ENCODE measurements around the gene COMP.

The COMP gene

DNA sequence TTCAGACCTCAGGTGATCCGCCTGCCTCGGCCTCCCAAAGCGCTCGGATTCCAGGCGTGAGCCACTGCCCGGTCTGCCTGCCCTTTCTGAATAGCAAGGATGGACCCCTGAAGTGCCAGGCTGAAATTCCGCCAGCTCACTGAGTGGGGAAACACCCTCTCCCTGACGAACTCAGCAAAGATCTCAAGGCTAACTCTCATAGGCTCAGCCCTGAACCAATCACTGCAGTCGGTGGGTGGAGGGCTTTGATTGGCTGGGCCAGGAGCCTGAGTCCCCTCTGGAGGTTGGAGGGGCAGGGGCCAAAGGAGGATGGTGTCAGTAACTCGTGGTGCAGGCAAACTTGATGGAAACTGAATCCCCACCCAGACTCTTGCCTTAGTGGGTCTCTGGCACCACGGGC is 11.2 kb upstream of the COMP start:
- peaks cover 9% of the 10 kb centered on the region for H3K27me3 ChIP-seq (replicated peaks; ENCODE audit: control insufficient read depth, insufficient read depth, low read length)
- DNase-seq (ENCODE audit: low read depth): no peak
- no peaks in the 10 kb centered on the region for H3K9me3 ChIP-seq (ENCODE audit: control insufficient read depth, low read length)
- no peaks in the 10 kb centered on the region for H3K36me3 ChIP-seq (ENCODE audit: control insufficient read depth, insufficient read depth, low read length, severe bottlenecking)
- H3K4me1 ChIP-seq (ENCODE audit: control insufficient read depth, insufficient read depth, low read length): peaks cover 1% of the 10 kb centered on the region
- no peak overlapping the region for H3K9ac ChIP-seq (ENCODE audit: low read length)
- H3K4me3 ChIP-seq (ENCODE audit: low read length): no peak overlapping the region

DNA sequence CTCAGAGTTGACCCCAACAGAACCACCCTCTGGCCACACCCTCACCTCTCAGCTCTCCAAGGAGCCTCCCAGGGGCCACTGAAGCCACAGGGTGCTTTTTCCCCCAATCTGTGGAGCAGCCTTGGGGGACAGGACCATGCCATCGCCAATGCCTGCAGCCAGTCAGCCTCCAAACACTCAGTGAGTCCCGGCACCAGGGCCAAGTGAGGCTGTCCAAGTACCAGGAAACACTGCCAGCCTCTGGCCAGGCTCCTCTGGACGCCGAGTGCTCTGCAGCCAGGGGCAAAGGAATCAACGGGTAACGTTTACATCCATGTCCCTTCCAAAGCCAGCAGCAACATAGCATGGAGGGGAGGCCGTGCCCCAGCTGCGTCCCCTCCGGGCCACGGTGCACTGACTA is 9.5 kb upstream of the COMP start:
- no peak overlapping the region for H3K9ac ChIP-seq (ENCODE audit: low read length)
- H3K27me3 ChIP-seq (replicated peaks; ENCODE audit: control insufficient read depth, insufficient read depth, low read length): peaks cover 9% of the 10 kb centered on the region
- no peak for DNase-seq (ENCODE audit: low read depth)
- no peak overlapping the region for H3K4me3 ChIP-seq (ENCODE audit: low read length)
- no peaks in the 10 kb centered on the region for H3K36me3 ChIP-seq (ENCODE audit: control insufficient read depth, insufficient read depth, low read length, severe bottlenecking)
- peaks cover 14% of the 10 kb centered on the region for H3K4me1 ChIP-seq (ENCODE audit: control insufficient read depth, insufficient read depth, low read length)
- H3K9me3 ChIP-seq (ENCODE audit: control insufficient read depth, low read length): no peaks in the 10 kb centered on the region

DNA sequence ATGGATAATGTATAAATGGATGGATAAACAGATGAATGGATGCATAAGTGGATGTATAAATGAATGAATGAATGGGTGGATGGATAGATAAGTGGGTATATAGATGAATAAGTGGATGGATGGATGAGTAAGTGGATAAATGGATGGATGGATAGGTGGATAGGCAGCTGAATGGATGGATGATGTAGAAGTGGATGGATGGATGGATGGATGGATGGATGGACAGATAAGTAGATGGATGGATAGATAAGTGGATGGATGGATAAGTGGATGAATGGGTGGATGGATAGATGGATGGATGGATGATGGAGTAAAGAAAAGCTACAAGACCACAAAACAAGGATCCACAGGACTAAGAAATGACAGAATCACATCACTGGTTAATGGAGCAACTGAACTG is 9.0 kb upstream of the COMP start:
- Histone ChIP-seq H3K4me1 (ENCODE audit: control insufficient read depth, insufficient read depth, low read length) (peaks cover 19% of the 10 kb centered on the region), H3K27me3 (replicated peaks; ENCODE audit: control insufficient read depth, insufficient read depth, low read length) (peaks cover 9% of the 10 kb centered on the region)

DNA sequence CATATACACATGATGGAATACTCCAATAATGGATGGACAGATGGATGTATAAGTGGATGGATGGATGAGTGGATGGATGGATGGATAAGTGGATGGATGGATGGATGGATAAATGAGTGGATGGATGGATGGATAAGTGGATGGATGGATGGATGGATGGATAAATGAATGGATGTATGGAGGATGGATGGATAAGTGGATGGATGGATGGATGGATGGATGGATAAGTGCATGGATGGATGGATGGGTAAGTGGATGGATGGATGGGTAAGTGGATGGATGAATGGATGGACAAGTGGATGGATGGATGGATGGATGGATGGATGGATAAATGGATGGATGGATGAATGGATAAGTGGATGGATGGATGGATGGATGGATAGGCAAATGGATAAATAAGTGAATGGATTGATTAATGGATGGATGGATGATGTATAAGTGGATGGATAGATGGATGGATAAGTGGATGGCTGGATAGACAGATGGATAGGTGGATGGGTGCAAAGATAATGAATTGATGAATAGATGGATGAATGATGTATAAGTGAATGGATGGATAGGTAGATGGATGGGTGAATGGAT is 8.4 kb upstream of the COMP start:
- peaks cover 9% of the 10 kb centered on the region for H3K27me3 ChIP-seq (replicated peaks; ENCODE audit: control insufficient read depth, insufficient read depth, low read length)

More for the DNA sequence above, 9.0 kb upstream of the COMP start:
- Histone ChIP-seq H3K36me3 (ENCODE audit: control insufficient read depth, insufficient read depth, low read length, severe bottlenecking) (no peaks in the 10 kb centered on the region), H3K9me3 (ENCODE audit: control insufficient read depth, low read length) (no peaks in the 10 kb centered on the region), H3K9ac (ENCODE audit: low read length) (no peak overlapping the region), H3K4me3 (ENCODE audit: low read length) (no peak overlapping the region)
- DNase-seq (ENCODE audit: low read depth): no peak

DNA sequence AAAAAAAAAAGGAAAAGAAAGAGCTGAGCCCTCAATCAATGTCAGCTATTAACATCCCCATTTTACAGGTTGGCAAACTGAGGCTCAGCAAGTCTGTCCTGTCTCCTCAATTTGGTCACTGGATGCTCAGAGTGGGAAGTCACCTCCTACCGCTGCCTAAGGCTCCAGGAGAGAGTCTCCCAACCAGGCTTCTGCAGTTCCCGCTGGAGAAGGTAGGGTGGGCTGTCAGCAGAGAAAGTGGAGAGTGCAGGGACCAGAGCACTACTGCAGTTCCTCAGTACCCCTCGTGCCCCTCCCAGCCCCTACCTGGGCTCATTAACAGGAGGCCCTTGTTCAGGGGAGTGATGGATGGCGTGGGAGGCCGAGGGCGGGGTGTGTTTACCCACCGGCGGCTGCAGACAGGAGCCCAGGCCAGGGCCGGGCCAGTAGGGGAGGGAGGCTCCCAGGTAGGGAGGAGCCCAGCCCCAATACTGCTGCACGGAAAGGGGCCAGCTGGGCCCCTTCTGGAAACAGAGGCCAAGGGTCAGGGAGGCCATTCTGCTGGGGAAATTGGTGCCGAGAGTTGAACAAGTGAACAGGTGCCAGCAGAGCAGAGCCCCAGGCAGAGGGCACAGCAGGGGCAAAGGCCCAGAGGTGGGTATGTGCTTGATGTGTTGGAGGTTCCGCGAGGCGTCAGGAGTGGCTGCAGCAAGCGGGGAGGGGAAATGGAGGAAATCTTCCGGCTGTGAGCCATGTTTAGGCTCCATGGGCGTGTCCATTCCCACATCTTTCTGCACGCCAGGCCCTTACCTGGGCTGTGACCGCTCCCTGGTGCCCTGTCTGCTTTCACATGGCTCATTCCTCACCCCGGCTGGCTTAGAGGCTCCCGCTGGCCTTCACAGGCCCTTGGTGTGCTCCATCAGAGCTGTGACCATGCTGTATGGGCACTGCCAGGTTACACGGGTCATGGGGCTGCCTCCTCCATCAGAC is 7.6 kb upstream of the COMP start:
- H3K4me3 ChIP-seq (ENCODE audit: low read length): no peak overlapping the region
- no peak overlapping the region for H3K9ac ChIP-seq (ENCODE audit: low read length)
- H3K27me3 ChIP-seq (replicated peaks; ENCODE audit: control insufficient read depth, insufficient read depth, low read length): peaks cover 9% of the 10 kb centered on the region
- H3K4me1 ChIP-seq (ENCODE audit: control insufficient read depth, insufficient read depth, low read length): peaks cover 19% of the 10 kb centered on the region
- no peaks in the 10 kb centered on the region for H3K9me3 ChIP-seq (ENCODE audit: control insufficient read depth, low read length)
- no peaks in the 10 kb centered on the region for H3K36me3 ChIP-seq (ENCODE audit: control insufficient read depth, insufficient read depth, low read length, severe bottlenecking)
- DNase-seq (ENCODE audit: low read depth): no peak

More for the DNA sequence above, 8.4 kb upstream of the COMP start:
- Histone ChIP-seq H3K4me1 (ENCODE audit: control insufficient read depth, insufficient read depth, low read length) (peaks cover 19% of the 10 kb centered on the region), H3K36me3 (ENCODE audit: control insufficient read depth, insufficient read depth, low read length, severe bottlenecking) (no peaks in the 10 kb centered on the region), H3K9ac (ENCODE audit: low read length) (no peak overlapping the region), H3K9me3 (ENCODE audit: control insufficient read depth, low read length) (no peaks in the 10 kb centered on the region), H3K4me3 (ENCODE audit: low read length) (no peak overlapping the region)
- DNase-seq (ENCODE audit: low read depth): no peak

DNA sequence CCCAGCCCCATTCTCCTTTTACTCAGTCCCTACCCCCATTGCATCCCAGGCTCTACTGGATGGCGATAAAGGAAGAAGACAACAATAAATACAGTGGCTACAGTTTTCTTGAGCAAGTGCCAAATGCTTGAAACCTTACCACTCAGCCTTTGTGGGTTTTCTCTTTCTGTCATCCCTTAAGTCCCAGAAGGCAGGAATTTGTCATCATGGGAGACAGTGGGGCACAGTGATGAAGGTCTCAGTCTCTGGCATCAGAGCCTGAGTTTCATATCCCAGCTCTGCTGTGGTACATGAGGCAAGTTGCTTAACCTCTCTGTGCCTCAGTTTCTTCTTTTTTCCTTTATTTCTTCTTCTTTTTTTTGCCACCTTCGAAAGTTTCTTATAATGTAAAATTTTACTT is 5.1 kb upstream of the COMP start:
- DNase-seq (ENCODE audit: low read depth): no peak
- Histone ChIP-seq H3K9me3 (ENCODE audit: control insufficient read depth, low read length) (no peaks in the 10 kb centered on the region), H3K36me3 (ENCODE audit: control insufficient read depth, insufficient read depth, low read length, severe bottlenecking) (no peaks in the 10 kb centered on the region), H3K9ac (ENCODE audit: low read length) (peak overlapping the region; percentile 52), H3K27me3 (replicated peaks; ENCODE audit: control insufficient read depth, insufficient read depth, low read length) (peaks cover 9% of the 10 kb centered on the region), H3K4me3 (ENCODE audit: low read length) (no peak overlapping the region), H3K4me1 (ENCODE audit: control insufficient read depth, insufficient read depth, low read length) (peaks cover 20% of the 10 kb centered on the region)

DNA sequence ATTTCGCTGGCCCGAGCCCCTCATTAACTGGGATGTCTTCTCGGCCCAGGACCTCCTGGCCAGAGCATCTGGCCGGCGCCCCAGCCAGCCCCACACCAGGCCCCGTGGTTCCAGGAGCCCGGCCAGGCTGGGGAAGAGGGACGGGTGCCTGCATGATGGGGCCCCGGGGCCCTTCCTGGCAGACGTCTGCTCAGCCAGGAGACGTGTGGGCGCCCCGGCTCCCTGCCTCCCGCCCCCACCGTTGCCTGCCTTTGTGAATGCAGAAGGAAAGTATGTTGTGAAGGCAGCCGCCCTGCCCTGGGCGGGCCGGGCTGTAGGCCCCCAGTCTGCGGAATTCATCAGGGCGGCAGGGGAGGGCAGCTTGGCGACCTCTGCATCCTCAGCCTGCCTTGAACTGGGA is 4.4 kb upstream of the COMP start:
- H3K4me1 ChIP-seq (ENCODE audit: control insufficient read depth, insufficient read depth, low read length): peaks cover 22% of the 10 kb centered on the region
- peaks cover 9% of the 10 kb centered on the region for H3K27me3 ChIP-seq (replicated peaks; ENCODE audit: control insufficient read depth, insufficient read depth, low read length)
- DNase-seq (ENCODE audit: low read depth): peak; percentile 52
- peak overlapping the region; percentile 62 for H3K9ac ChIP-seq (ENCODE audit: low read length)
- H3K9me3 ChIP-seq (ENCODE audit: control insufficient read depth, low read length): no peaks in the 10 kb centered on the region
- no peaks in the 10 kb centered on the region for H3K36me3 ChIP-seq (ENCODE audit: control insufficient read depth, insufficient read depth, low read length, severe bottlenecking)
- H3K4me3 ChIP-seq (ENCODE audit: low read length): peak overlapping the region; percentile 29

DNA sequence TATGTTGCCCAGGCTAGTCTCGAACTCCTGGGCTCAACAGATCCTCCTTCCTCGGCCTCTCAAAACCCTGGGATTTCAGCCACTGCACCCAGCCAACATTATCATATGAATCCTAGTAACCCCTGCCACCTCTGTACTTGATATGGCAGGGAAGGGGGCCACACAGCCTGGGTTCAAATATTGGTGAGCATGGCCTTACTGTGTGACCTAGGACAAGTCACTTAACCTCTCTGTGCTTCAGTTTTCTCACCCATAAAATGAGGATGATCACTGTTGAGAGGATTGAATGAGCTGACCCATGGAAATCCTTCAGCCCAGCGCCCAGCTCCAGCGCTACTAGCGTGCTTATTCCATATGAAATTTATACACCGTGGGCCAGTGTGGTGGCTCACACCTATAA is 3.6 kb upstream of the COMP start:
- Histone ChIP-seq H3K9ac (ENCODE audit: low read length) (peak overlapping the region; percentile 62), H3K9me3 (ENCODE audit: control insufficient read depth, low read length) (no peaks in the 10 kb centered on the region), H3K4me1 (ENCODE audit: control insufficient read depth, insufficient read depth, low read length) (peaks cover 22% of the 10 kb centered on the region), H3K27me3 (replicated peaks; ENCODE audit: control insufficient read depth, insufficient read depth, low read length) (peaks cover 8% of the 10 kb centered on the region), H3K4me3 (ENCODE audit: low read length) (no peak overlapping the region), H3K36me3 (ENCODE audit: control insufficient read depth, insufficient read depth, low read length, severe bottlenecking) (no peaks in the 10 kb centered on the region)
- DNase-seq (ENCODE audit: low read depth): no peak

DNA sequence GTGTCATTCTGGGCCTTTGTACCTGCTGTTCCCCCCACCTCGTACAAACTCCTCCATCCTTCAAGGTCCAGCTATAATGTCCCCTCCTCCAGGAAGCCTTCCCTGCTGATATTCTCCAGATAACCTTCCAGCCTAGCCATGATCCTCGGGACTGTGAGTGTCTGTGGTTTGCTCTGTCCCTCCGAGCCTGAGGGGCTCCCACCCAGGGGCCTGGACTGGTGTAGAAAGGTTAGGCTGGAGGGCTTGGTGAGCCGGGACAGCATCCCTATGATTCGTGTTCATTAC is 2.9 kb upstream of the COMP start:
- Histone ChIP-seq H3K9ac (ENCODE audit: low read length) (peak overlapping the region; percentile 16), H3K4me3 (ENCODE audit: low read length) (no peak overlapping the region), H3K9me3 (ENCODE audit: control insufficient read depth, low read length) (no peaks in the 10 kb centered on the region), H3K27me3 (replicated peaks; ENCODE audit: control insufficient read depth, insufficient read depth, low read length) (peaks cover 1% of the 10 kb centered on the region), H3K4me1 (ENCODE audit: control insufficient read depth, insufficient read depth, low read length) (peaks cover 22% of the 10 kb centered on the region), H3K36me3 (ENCODE audit: control insufficient read depth, insufficient read depth, low read length, severe bottlenecking) (no peaks in the 10 kb centered on the region)
- DNase-seq (ENCODE audit: low read depth): no peak

DNA sequence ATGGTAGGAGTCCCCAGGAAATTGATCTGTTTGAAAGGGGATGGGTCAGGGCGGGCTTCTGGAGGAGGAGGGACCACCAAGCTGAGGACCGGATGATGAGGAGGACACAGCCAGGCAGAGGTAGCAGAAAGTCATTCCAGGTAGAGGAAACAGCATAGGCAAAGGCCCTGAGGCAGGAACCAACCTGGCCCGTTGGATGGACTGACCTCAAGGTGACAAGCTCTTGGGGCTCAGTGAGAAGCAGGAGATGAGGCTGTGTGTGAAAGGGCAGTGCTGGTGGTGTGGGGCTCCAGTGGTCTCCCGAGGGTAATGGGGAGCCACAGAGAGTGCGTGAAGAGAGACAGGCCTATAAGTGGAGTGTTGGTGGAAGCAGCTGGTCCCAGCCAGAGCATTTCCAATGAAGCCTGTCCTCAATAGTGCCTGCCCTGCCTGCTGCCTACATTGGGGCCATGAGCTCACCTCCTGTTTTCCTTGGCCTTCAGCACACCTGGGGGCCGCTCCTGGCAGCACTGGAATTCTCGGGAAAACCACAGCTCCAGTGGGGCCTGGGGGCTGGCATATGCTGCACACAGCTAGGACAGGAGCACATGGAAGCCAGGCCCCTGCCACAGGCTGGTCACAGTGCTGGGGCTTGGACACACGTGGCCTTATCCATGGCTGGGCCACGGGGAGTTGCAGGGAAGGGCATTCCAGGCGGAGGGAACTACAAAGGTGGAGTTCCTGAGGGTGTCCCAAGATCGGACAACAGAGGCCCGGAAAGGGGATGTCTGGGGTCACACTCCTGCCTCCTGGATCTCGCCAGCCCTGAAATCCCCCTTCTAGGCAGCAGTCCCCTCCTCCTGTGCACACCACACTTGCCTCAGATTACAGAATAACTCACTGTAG is 2.3 kb upstream of the COMP start:
- DNase-seq (ENCODE audit: low read depth): no peak
- Histone ChIP-seq H3K27me3 (replicated peaks; ENCODE audit: control insufficient read depth, insufficient read depth, low read length) (no peaks in the 10 kb centered on the region), H3K4me1 (ENCODE audit: control insufficient read depth, insufficient read depth, low read length) (peaks cover 22% of the 10 kb centered on the region), H3K36me3 (ENCODE audit: control insufficient read depth, insufficient read depth, low read length, severe bottlenecking) (no peaks in the 10 kb centered on the region), H3K9ac (ENCODE audit: low read length) (peak overlapping the region; percentile 16), H3K4me3 (ENCODE audit: low read length) (no peak overlapping the region), H3K9me3 (ENCODE audit: control insufficient read depth, low read length) (no peaks in the 10 kb centered on the region)

DNA sequence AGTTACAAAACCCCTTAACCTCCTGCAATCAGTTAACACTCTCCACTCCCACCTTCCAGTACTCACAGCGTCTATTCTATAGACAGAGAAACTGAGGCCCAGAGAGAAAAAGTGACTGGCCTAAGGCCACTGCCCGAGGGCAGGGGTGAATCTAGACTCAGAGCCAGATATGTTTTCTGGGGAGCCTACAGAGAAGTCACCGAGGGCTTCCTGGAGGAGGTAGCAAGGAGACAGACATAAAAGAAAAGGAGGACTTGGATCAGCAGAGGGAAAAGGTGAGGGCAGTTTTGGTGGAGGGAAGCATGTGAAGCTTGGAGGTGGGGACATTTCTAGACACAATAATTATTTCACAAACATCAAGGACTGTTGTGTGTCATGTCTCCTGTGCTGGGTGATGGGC is 1.6 kb upstream of the COMP start:
- DNase-seq (ENCODE audit: low read depth): no peak
- Histone ChIP-seq H3K4me3 (ENCODE audit: low read length) (peak overlapping the region; percentile 8), H3K4me1 (ENCODE audit: control insufficient read depth, insufficient read depth, low read length) (peaks cover 22% of the 10 kb centered on the region), H3K9me3 (ENCODE audit: control insufficient read depth, low read length) (no peaks in the 10 kb centered on the region), H3K27me3 (replicated peaks; ENCODE audit: control insufficient read depth, insufficient read depth, low read length) (no peaks in the 10 kb centered on the region), H3K36me3 (ENCODE audit: control insufficient read depth, insufficient read depth, low read length, severe bottlenecking) (no peaks in the 10 kb centered on the region), H3K9ac (ENCODE audit: low read length) (no peak overlapping the region)

Measured in adipocyte (in vitro differentiated cells).